HG02763 (cell line): ENCODE results near the gene CRYBG1.
"Not testable (repeated sequence)": the region's sequence is repeated elsewhere in the genome, so short reads cannot be mapped to it uniquely, and the experiment has no call there.

Experiments
- ATAC-seq: cut with Tn5 transposase; IDR thresholded peaks from one replicate; pipeline ENCODE4 v1.9.1; 2021; ENCODE audit warnings: mild to moderate bottlenecking, moderate library complexity; ENCODE audit not compliant: unreplicated experiment

CRYBG1 gene

GRCh38 chr6:106373502-106374239 lies 13.2 kb downstream of the CRYBG1 start:
- ATAC-seq: no peak

- no peak for ATAC-seq
These were observed 16.6 kb downstream of the CRYBG1 start for GRCh38 chr6:106377061-106377540.

GRCh38 chr6:106379951-106380350 lies 19.4 kb downstream of the CRYBG1 start:
- no peak for ATAC-seq

- ATAC-seq: no peak
These were observed 19.9 kb downstream of the CRYBG1 start for GRCh38 chr6:106380407-106380806.

- ATAC-seq: no peak
These were observed 20.7 kb downstream of the CRYBG1 start for GRCh38 chr6:106381223-106381622.

- no peak for ATAC-seq
These were observed 21.4 kb downstream of the CRYBG1 start for GRCh38 chr6:106381881-106382280.

GRCh38 chr6:106383573-106383972 lies 23.1 kb downstream of the CRYBG1 start:
- ATAC-seq: no peak

GRCh38 chr6:106385530-106385929 lies 25.0 kb downstream of the CRYBG1 start:
- ATAC-seq: no peak

GRCh38 chr6:106387875-106388274 lies 27.4 kb downstream of the CRYBG1 start:
- no peak for ATAC-seq

GRCh38 chr6:106390088-106390487 lies 29.6 kb downstream of the CRYBG1 start:
- ATAC-seq: no peak

- no peak for ATAC-seq
These were observed 36.1 kb downstream of the CRYBG1 start for GRCh38 chr6:106396426-106397220.

GRCh38 chr6:106397431-106397830 lies 36.9 kb downstream of the CRYBG1 start:
- no peak for ATAC-seq

- ATAC-seq: no peak
These were observed 38.1 kb downstream of the CRYBG1 start for GRCh38 chr6:106398621-106399020.

GRCh38 chr6:106405044-106405443 lies 44.5 kb downstream of the CRYBG1 start:
- ATAC-seq: not testable (repeated sequence)

- ATAC-seq: no peak
These were observed 50.5 kb downstream of the CRYBG1 start for GRCh38 chr6:106411056-106411455.

- ATAC-seq: no peak
These were observed 51.2 kb downstream of the CRYBG1 start for GRCh38 chr6:106411643-106412200.

GRCh38 chr6:106413016-106413415 lies 52.5 kb downstream of the CRYBG1 start:
- ATAC-seq: no peak

GRCh38 chr6:106413722-106414121 lies 53.2 kb downstream of the CRYBG1 start:
- no peak for ATAC-seq

GRCh38 chr6:106415921-106416320 lies 55.4 kb downstream of the CRYBG1 start:
- no peak for ATAC-seq

GRCh38 chr6:106417572-106418147 lies 57.1 kb downstream of the CRYBG1 start:
- ATAC-seq: no peak

- no peak for ATAC-seq
These were observed 59.5 kb downstream of the CRYBG1 start for GRCh38 chr6:106419900-106420613.
